Hepatocyte (in vitro differentiated cells): Measurements from ENCODE around the gene MICAL2.

Experiments
- EZH2 ChIP-seq: fragments of 200-600 bp; sonication (generic); IDR thresholded peaks from 2 replicates; pipeline ENCODE4 v1.6.1; 2016; ENCODE audit warnings: antibody characterized with exemption, mild to moderate bottlenecking, borderline replicate concordance
- TF ChIP-seq, protein P1 (sequence below): fragments of 200-600 bp; sonication (generic); IDR thresholded peaks from 2 replicates; pipeline ENCODE4 v1.5.1; 2016; ENCODE audit warnings: antibody characterized with exemption, mild to moderate bottlenecking; ENCODE audit not compliant: poor library complexity

DNA sequence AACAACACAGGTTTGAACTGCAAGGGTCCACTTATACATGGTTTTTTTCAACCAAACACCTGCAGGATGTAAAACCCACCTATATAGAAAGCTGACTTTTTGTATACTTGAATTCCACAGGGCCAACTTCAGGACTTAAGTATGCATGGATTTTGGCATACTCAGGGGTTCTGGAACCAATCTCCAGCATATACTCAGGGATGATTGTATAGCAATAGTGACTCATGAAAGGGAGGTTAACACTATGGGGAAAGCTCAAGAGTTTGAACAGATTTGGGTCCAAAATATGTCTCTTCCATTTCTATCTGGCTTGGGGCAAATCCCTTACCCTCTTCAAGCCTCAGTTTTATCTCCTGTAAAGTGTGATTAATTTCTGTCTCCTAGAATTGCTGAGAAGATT, 94.9 kb downstream of the MICAL2 start:
- TF ChIP-seq, protein P1, sequence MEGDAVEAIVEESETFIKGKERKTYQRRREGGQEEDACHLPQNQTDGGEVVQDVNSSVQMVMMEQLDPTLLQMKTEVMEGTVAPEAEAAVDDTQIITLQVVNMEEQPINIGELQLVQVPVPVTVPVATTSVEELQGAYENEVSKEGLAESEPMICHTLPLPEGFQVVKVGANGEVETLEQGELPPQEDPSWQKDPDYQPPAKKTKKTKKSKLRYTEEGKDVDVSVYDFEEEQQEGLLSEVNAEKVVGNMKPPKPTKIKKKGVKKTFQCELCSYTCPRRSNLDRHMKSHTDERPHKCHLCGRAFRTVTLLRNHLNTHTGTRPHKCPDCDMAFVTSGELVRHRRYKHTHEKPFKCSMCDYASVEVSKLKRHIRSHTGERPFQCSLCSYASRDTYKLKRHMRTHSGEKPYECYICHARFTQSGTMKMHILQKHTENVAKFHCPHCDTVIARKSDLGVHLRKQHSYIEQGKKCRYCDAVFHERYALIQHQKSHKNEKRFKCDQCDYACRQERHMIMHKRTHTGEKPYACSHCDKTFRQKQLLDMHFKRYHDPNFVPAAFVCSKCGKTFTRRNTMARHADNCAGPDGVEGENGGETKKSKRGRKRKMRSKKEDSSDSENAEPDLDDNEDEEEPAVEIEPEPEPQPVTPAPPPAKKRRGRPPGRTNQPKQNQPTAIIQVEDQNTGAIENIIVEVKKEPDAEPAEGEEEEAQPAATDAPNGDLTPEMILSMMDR, result no peak
- no peak for TF ChIP-seq EZH2
